HT1080 (cell line): ENCODE results near the gene MTF1. TPM values are rescaled to one million over a fixed set of nuclear protein-coding genes. Genes with fewer than 3 reads are reported as not detected.

ENCODE experiments used
- DNase-seq: peaks from one replicate; pipeline ENCODE4 v3.0.0-alpha.2; 2015; ENCODE audit warnings: low read depth
- total RNA-seq: library from RNA; depleted of rRNA; stranded (reverse); fragments of >200 nt; shearing (Covaris generic); gene quantifications from 2 replicates; pipeline ENCODE4 v1.2.3, GENCODE V29; 2014

The MTF1 gene
- total RNA-seq, 1 experiment from 2014 or later = 2.4 TPM

DNA sequence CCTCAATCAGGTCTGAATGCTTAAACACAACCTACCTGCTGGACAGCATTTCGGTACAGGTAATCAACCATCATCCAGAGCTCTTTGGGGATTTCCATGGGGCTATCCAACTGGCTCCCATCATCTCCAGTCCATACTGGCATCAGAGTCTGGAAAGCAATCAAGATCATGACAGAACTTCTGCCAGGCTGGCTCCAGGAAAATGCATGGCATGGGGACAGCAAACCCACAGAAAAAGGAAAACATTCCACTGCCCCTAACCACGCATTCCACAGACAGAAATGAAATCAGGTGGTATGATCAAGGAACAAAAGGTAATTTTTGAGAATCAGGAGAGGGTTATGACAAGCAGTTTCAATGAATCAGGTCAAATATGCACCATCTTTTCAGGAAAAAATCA, 9.1 kb upstream of the MTF1 start:
- DNase-seq = no peak

DNA sequence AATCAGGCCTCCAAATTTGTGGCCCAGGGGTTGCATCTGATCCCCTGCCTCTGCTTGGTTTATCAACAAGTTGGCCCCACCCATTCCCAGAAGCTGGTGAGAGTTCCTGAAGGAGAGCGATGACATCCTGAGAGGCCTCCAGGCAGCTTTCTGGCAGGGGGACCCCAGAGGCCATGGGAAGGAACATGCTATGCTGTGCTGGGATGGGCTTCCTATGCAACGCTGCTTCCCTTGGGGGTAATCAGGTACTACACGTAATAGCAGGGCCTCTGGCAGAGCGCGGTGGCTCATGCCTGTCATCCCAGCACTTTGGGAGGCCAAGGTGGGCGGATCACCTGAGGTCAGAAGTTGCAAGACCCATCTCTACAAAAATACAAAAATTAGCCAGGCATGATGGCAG, 8.4 kb upstream of the MTF1 start:
- no peak for DNase-seq

DNA sequence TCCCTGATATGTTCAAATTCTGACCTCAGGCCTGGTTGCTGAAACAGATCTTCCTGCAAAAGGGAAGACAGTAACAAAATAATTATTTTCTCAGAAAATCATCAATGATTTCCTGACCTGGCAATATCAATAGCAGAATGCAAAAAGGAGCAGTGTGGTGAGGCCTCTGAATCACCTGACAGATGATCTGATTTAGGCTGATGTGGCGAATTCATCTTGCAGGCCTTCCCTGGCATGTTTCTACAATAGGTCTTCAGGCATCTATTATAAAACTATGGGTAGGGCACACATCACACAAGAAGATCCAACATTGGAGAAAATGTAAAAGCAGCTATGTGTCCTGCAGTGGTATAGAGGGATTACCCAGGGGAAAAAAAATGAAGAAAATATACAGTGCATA, 7.1 kb upstream of the MTF1 start:
- no peak for DNase-seq

DNA sequence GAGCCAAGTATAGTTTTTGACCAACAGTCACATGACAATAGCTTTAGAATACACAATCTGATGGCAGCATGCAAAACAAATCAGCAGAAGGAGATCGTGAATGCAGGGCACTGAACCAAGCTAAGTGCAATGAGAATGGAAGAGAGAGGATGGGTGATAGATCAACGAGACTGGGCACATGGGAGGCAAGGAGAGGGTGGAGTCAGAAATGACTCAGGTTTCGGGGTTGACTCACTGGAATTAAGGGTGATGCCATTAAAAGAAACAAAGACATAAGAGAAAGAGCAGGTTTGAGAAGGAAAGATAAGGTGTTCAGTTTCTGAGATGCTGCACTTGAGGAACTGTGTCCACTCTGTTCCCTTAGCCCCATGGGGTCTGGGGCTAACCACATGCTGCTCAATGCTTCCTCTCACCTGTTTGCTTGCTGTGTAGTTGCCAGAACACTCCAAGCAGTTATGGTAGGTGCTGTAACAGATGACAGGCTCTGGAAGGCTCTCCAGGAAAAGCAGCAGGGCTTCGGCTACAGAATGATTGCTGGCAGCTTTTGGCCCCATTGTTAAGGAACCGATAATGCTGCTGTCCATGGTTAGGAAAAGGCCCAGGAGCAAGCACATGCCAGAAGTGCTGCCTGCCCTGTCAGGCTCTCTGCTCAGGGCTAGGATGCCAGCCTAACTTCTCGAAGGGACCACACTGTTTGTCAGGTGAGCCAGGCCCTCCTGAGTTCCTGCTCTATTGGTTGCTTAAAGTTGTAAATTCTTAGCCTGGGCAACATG, 6.1 kb upstream of the MTF1 start:
- peak; percentile 89 for DNase-seq

DNA sequence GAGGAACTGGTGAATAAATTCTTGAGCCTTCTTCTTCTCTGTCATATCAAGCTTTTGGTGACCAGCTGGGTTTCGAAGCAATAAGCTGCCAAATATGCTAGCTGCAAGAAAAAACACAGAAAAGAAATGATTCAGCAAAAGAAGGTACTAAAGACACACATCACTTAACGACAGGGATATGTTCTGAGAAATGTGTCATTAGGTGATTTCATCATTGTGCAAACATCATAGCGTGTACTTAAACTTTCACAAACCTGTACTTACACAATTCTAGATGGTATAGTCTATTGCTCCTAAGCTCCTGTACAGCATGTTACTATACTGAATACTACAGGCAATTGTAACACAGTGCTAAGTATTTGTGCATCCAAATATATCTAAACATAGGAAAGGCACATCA, 2.9 kb upstream of the MTF1 start:
- DNase-seq = peak; percentile 44

DNA sequence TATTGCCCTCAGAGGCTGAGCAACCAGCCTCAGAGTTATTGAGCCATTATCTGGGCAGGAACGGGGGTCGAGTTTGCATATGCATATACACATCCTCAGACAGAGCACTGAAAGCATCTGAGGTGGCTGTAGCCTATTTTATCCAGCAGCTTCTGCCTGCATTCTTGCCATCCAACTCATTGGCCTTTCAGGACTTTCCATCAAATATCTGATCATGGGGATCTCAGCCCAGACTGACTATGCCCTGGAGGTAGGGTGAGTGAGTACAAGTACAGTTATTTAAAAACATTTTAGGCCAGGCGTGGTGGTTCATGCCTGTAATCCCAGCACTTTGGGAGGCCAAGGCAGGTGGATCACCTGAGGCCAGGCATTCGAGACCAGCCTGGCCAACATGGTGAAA, 1.8 kb upstream of the MTF1 start:
- DNase-seq = no peak

DNA sequence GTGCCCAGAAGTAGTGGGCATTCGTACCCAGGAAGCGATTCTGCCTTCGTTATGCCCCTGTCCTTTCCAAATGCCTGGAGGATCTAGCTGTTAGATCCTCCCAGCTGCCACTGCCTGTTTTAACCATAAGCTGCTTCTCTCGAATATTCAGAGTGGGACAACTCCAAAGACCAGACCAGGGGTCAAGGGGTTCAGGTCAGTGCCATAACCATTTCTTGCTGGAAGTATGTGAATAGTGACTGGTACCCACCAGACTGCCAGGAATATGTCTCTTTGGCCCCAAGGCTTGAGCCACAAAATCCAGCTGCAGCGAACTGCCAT, 914 bp upstream of the MTF1 start:
- DNase-seq = no peak

DNA sequence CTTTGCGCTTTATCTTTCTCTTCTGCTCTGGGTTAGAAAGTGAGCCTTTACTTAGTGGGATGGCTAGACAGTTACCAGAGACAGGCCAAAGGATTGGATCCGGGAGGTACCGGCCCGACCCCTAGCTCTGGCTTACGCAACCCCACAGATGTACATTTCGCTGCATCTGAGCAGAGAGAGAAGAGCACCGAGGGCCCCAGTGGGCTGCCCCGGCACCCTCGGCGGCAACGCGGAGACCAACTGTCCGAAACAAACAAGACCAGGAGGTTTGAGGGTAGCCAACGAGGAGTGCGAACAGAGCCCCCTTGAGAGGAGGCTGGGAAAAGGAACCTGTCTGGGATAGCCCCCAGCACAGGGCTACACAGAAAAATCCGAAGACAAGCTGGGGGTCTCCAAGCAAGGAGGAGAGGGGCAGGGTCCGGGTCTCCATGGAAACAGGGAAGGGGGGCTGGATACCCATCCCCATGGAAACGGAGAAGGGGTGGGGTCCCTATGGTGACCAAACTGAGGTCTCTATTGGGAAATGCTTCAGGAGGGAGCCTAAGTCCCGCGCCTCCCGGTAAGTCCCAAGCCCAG, 373 bp downstream of the MTF1 start:
- no peak for DNase-seq

DNA sequence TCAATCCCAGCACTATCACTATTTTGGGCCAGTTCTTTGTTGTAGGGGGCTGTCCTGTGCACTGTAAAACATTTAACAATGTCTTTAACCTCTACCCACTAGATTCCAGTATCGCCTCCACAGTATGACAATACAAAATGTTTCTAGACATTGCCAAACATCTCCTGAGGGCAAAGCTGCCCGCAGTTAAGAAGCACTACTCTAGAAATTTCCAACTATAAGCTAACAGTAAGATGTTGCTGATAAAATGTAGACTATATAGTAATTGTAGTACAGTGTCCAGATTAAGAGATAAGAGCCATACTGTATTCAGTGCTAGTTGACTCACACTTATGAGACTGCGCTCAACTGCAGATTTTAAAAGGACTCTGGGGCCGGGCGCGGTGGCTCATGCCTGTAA, 5.0 kb downstream of the MTF1 start:
- DNase-seq = no peak

DNA sequence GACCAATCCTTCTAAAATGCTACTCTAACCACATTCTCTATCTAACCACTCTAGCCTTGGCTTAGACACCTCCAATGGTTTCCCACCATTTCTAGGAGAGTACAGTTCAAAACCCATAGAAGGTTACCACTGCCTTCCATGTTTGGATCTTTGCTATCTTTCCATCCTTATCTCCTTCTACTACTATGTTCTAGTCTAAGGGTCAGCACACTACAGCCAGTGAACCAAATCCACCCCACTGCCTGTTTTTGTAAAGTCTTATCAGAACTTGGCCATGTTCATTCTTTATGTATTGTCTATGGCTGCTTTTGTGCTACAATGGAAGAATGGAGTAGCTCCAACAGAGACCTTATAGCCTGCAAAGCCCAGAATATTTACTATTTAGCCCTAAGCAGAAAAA, 6.2 kb downstream of the MTF1 start:
- no peak for DNase-seq

DNA sequence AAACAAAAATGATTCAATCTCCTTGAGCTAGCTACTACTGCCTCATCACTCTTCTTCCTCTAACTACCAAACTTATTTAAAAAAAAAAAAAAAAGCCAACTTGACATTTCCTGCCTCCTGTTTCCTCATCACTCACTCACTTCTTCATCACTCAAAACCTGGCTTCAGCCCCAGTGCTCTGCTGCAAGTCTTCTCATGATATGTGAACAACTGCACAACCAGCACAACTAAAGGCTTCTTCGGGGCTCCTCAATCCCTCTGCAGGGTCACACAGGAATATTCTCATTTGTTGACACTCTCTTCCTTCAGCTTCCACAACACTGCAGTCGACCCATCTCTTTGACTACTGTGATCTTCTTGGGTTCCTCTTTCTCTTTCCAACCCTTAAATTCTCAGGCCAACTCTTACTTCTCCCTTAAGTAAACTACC, 7.6 kb downstream of the MTF1 start:
- DNase-seq = peak; percentile 54

DNA sequence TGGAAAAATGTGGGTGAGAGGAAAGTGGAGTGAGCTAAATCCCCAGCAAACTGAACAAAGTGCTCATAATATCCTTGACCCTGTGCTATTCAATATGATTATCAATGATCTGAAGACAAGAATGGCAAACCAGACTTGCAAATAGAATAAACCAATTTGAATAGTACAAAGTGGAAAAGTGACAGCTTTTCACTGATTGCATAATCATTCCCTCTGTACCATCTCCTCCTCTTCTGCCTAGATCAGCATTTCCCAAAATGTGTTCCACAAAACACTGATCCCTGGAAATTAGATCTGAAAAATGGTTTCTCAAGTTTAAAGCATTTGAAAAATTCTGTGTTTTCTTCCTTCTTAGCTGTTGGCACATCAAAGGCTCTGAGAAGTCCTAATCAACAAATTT, 8.1 kb downstream of the MTF1 start:
- DNase-seq = no peak

DNA sequence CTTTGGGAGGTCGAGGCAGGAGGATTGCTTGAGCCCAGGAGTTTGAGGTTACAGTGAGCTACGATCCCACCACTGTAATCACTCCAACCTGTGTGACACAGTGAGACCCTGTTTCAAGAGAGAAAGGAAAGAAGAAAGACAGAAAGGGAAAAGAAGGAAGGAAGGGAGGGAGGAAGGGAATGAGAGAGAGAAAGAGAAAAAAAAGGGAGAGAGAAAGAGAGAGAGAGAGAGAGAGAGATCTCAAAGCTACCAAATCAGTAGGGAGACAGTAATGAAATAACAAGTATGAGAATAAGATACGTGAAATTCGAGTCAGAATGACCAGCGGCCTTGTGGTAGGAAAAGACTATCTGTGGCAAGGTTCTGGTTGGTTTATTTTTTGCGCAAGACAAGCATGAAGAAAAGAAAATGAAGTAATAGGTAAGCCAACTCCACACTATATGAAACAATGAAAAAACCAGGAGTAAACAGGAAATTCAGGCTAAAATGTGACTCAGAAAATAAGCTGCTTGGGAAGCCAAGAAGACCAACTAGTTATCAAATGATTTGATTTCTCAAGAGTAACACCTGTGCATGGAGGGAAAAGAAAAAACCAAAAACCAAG, 8.9 kb downstream of the MTF1 start:
- no peak for DNase-seq

DNA sequence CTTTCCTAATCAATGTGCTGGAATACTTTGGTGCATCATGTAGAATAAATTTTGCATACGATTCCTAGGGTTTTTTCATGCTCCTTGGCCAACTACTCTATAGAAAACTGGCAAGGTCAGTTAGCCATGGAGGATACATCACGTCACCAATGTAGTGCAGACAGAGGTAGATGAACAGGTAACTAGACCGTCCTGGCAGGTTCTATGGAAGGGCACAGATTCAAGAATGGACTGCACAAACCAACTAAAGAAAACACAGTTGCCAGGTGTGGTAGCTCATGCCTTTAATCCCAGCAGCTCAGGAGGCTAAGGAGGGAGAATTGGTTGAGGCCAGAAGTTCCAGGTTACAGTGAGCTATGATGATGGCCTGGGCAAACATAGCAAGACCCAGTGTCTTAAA, 9.9 kb downstream of the MTF1 start:
- DNase-seq = no peak

DNA sequence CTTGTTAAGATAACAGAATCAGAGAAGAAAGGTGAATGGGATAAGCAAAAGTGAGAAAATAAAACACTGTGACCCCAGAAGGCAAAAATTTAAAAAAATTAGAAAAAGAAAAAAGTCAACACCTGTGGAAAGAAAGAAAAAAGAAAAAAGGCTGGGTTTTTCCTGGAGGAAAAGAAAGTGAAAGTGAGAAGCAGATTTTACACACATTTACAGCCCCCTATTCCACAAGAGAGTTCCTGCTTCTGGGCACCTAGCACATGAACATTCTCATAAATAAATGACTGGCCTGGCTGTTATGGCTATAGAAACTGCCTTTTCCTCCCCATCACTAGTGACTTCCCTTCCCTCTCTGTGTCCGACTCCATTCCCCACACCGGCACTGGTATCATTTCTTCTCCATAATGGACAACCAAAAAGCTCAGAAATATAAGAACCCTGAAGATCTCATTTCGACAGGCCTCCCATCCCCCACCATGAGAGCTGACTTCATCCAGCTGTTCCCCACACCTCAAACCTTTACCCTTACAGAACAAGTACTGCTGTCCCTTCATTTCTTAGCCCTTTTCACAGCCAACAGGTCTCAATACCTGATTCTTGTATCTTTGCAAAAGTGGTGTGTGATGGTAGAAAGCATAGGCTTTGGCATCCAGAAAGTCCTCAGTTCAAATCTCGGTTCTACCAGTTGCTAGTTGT, 12.6 kb downstream of the MTF1 start:
- DNase-seq = no peak

DNA sequence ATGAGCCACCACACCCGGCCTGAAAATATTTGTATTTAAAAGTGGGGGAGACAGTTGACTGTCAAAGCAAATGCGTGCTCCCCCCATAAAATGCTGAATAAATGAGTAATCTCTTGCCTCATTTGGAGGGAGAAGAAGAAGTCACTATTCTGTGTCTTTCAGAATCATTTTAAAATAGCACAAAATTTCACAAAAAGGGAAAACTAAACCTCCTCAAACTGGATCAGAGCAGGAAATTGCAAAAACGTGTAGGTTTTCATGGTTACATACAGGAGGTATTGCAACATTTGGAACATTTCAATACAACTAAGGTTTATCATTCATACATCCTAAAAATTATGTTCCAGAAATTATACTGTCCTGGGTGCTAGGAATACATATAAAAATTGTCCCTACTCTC, 13.6 kb downstream of the MTF1 start:
- DNase-seq = no peak

DNA sequence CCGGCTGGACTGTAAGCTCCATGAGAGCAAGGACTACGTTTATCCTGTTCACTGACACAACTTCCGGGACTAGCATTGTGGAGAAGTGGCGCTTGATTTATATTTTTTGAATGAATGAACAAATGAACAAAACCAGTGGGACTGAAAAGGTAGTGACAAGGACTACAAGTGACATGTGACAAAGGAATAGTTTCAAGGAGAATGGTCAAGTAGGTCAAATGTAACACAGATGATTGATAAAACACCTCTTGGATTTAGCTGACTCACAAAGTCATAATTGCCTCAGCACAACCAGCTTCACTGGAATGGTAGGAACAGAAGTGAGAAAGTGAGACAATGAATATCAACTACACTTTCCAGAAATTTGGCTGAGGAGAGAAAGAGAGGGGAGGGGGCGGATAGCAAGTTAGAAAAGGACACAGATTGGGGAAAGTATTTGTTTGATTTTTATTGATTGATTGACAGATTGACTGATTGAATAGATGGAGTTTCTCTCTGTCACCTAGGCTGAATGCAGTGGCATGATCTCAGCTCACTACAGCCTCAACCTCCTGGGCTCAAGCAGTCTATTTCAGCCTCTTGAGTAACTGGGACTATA, 14.2 kb downstream of the MTF1 start:
- DNase-seq = no peak

DNA sequence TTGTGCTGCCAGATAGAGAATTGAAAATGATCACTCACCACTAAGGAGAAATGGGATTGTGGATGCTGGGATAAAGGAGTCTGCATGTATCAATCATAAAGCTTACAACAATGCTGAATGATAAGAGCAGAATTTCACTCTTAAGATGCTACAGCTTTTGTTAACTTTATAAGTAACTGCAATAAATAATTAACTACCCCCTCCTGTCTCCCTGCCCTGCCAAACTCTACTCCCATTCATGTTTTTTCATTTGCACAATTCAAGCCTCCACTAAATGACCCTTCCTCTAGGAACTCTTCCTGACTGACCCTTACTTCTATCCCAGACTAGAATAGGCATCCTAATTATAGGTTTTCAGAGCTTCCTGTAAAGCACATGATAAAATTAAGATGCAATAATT, 14.9 kb downstream of the MTF1 start:
- DNase-seq = no peak

DNA sequence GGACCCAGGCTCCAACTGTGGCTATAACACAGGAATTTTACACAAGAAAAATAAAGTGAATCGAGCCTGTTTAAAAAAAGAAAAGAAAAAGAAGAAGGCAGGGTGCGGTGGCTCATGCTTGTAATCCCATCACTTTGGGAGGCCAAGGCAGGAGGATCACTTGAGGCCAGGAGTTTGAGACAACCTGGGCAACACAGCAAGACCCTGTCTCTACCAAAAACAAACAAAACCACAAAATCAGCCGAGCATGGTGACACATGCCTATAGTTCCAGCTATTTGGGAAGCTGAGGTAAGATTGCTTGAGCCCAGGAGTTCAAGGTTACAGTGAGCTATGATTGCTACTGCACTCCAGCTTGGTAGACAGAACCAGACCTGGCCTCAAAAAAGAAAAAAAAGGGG, 17.7 kb downstream of the MTF1 start:
- no peak for DNase-seq

DNA sequence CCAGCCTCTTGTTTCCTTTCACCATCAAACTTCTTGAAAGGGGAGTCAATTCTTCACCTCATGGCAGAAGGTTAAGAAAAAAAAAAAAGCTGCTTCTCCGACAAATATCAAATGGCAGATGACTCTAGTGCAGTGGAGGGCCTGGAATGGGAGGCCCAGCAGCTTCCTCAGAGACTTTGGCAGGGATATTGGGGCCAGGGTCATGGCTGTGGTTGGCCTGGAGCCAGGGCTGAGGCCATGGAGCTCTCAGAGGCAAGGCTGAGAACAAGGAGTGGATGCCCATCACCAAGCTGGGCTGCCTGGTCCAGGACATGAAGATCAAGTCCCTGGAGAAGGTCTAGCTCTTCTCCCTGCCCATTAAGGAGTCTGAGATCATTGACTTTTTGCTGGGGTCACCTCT, 18.7 kb downstream of the MTF1 start:
- no peak for DNase-seq

DNA sequence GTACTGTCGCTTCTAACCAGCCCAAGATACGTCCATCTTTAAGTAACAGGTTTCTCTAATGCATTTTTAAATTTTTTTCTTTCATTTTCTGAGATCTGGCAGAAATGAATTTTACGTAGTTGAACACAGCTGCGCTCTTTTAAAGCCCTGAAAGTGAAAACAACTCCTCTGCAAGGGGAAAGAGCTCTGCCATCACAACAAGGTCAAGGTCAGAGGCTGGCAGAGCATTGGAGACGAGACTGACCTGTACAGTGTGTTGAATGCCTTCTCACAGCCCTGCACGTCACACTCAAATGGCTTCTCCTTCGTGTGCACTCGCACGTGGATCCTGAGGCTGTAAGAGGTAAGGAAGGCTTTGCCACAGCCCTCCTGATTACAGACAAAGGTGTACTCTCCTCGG, 19.7 kb downstream of the MTF1 start:
- no peak for DNase-seq

DNA sequence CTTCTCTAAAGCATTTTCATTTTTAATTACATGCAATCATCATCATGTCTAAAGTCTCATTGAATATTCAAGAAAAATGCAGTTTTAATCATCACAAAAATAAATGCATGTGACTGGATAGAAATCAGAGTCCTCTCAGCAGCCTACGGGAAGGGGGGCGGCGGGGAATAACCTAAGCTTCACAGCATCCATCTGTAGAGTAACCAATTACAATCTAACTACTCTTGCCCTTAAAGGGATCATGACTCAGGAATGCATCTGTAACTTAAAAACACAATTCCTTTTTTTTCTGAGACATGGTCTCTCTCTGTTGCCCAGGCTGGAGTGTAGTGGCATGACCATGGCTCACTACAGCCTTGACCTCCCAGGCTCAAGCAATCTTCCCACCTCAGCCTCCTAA, 22.6 kb downstream of the MTF1 start:
- no peak for DNase-seq
